ENCODE results near the gene SEPTIN8. TPM values are rescaled to one million over a fixed set of nuclear protein-coding genes. Genes with fewer than 3 reads are reported as not detected.

SEPTIN8 gene
- total and polyA plus RNA-seq, 2 of the 13 experiments (the other 11 are each of a cell fraction or from before 2014, with no cell fraction given) = 41.4 to 49.9 TPM

DNA sequence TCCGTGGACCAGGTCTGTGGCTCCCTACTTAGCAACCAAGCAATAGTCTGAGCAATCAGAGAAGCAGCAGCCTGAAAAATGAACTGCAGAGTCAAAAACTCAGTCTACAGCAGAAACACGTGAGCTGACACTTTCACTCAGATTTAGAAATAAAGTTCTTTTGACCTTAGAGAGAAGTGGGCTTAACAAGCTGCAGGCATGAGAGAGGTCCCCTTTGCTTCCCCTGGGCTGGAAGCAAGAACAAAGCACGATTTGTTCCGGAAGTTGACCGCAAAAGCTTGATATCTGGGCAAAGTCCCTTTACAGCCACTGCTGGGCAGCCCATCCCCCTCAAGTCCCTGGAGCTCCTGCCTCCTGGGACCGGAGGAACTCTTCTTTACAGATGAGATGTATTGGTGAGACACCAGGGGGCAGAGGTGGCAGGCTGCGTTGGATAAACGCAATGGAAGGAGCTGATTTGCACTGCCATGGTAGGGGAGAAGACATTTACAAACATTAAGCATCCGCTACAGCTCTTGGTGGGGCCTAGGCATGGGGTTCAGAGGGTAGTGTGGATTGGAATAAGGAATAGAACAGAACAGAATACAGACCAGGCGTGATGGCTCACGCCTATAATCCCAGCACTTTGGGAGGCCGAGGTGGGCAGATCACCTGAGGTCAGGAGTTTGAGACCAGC, 30.3 kb upstream of the SEPTIN8 start (continued):
- TF ChIP-seq ZNF333 (CRISPR knock-in tag; IDR thresholded peaks at IDR 0.05; ENCODE audit: borderline replicate concordance) (no peak), SIN3A (IDR thresholded peaks at IDR 0.05; ENCODE audit: borderline replicate concordance, low read depth, low read length) (peak; percentile 77; the same call in 1 of the 2 replicates), ZNF331 (CRISPR knock-in tag; IDR thresholded peaks at IDR 0.05) (peak; percentile 87), HNRNPL (IDR thresholded peaks at IDR 0.05; ENCODE audit: low read depth, low read length) (0 out of 2 replicates have a peak, but pooled peaks have one; percentile 16), SYNCRIP (IDR thresholded peaks at IDR 0.05; ENCODE audit: insufficient read depth, low read depth, low read length) (no peak), SRSF4 (IDR thresholded peaks at IDR 0.05; ENCODE audit: low read depth, low read length, poor library complexity, severe bottlenecking) (no peak), ZBTB3 (CRISPR knock-in tag; IDR thresholded peaks at IDR 0.05; ENCODE audit: borderline replicate concordance, low read depth) (no peak), KAT7 (CRISPR knock-in tag; IDR thresholded peaks at IDR 0.05; ENCODE audit: borderline replicate concordance) (peak; percentile 29; the same call in 1 of the 2 replicates), GABPB1 (CRISPR knock-in tag; IDR thresholded peaks at IDR 0.05) (peak; percentile 77), CEBPG (CRISPR knock-in tag; IDR thresholded peaks at IDR 0.05) (peak; percentile 65), FLYWCH1 (CRISPR knock-in tag; IDR thresholded peaks at IDR 0.05) (no peak), HMG20A (CRISPR knock-in tag; IDR thresholded peaks at IDR 0.05; ENCODE audit: borderline replicate concordance) (peak; percentile 80; the same call in 1 of the 2 replicates)
- TF ChIP-seq, protein P1, sequence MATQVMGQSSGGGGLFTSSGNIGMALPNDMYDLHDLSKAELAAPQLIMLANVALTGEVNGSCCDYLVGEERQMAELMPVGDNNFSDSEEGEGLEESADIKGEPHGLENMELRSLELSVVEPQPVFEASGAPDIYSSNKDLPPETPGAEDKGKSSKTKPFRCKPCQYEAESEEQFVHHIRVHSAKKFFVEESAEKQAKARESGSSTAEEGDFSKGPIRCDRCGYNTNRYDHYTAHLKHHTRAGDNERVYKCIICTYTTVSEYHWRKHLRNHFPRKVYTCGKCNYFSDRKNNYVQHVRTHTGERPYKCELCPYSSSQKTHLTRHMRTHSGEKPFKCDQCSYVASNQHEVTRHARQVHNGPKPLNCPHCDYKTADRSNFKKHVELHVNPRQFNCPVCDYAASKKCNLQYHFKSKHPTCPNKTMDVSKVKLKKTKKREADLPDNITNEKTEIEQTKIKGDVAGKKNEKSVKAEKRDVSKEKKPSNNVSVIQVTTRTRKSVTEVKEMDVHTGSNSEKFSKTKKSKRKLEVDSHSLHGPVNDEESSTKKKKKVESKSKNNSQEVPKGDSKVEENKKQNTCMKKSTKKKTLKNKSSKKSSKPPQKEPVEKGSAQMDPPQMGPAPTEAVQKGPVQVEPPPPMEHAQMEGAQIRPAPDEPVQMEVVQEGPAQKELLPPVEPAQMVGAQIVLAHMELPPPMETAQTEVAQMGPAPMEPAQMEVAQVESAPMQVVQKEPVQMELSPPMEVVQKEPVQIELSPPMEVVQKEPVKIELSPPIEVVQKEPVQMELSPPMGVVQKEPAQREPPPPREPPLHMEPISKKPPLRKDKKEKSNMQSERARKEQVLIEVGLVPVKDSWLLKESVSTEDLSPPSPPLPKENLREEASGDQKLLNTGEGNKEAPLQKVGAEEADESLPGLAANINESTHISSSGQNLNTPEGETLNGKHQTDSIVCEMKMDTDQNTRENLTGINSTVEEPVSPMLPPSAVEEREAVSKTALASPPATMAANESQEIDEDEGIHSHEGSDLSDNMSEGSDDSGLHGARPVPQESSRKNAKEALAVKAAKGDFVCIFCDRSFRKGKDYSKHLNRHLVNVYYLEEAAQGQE (IDR thresholded peaks at IDR 0.05; ENCODE audit: borderline replicate concordance in 1 of 2, low read depth in 1 of 2, low read length in 2 of 2) = peak in 1 of 2 experiments; percentile 76; a peak in 2 of 4 replicates
- TF ChIP-seq, protein P2, sequence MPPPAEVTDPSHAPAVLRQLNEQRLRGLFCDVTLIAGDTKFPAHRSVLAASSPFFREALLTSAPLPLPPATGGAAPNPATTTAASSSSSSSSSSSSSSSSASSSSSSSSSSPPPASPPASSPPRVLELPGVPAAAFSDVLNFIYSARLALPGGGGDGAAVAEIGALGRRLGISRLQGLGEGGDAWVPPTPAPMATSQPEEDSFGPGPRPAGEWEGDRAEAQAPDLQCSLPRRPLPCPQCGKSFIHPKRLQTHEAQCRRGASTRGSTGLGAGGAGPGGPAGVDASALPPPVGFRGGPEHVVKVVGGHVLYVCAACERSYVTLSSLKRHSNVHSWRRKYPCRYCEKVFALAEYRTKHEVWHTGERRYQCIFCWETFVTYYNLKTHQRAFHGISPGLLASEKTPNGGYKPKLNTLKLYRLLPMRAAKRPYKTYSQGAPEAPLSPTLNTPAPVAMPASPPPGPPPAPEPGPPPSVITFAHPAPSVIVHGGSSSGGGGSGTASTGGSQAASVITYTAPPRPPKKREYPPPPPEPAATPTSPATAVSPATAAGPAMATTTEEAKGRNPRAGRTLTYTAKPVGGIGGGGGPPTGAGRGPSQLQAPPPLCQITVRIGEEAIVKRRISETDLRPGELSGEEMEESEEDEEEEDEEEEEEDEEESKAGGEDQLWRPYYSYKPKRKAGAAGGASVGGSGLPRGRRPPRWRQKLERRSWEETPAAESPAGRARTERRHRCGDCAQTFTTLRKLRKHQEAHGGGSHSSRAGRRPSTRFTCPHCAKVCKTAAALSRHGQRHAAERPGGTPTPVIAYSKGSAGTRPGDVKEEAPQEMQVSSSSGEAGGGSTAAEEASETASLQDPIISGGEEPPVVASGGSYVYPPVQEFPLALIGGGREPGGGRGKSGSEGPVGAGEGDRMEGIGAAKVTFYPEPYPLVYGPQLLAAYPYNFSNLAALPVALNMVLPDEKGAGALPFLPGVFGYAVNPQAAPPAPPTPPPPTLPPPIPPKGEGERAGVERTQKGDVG (CRISPR knock-in tag; IDR thresholded peaks at IDR 0.05; ENCODE audit: borderline replicate concordance) = no peak
- TF ChIP-seq, protein P3, sequence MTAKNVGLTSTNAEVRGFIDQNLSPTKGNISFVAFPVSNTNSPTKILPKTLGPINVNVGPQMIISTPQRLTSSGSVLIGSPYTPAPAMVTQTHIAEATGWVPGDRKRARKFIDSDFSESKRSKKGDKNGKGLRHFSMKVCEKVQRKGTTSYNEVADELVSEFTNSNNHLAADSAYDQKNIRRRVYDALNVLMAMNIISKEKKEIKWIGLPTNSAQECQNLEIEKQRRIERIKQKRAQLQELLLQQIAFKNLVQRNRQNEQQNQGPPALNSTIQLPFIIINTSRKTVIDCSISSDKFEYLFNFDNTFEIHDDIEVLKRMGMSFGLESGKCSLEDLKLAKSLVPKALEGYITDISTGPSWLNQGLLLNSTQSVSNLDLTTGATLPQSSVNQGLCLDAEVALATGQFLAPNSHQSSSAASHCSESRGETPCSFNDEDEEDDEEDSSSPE (CRISPR knock-in tag; IDR thresholded peaks at IDR 0.05) = 0 out of 2 replicates have a peak, but pooled peaks have one; percentile 12
- TF ChIP-seq, protein P4, sequence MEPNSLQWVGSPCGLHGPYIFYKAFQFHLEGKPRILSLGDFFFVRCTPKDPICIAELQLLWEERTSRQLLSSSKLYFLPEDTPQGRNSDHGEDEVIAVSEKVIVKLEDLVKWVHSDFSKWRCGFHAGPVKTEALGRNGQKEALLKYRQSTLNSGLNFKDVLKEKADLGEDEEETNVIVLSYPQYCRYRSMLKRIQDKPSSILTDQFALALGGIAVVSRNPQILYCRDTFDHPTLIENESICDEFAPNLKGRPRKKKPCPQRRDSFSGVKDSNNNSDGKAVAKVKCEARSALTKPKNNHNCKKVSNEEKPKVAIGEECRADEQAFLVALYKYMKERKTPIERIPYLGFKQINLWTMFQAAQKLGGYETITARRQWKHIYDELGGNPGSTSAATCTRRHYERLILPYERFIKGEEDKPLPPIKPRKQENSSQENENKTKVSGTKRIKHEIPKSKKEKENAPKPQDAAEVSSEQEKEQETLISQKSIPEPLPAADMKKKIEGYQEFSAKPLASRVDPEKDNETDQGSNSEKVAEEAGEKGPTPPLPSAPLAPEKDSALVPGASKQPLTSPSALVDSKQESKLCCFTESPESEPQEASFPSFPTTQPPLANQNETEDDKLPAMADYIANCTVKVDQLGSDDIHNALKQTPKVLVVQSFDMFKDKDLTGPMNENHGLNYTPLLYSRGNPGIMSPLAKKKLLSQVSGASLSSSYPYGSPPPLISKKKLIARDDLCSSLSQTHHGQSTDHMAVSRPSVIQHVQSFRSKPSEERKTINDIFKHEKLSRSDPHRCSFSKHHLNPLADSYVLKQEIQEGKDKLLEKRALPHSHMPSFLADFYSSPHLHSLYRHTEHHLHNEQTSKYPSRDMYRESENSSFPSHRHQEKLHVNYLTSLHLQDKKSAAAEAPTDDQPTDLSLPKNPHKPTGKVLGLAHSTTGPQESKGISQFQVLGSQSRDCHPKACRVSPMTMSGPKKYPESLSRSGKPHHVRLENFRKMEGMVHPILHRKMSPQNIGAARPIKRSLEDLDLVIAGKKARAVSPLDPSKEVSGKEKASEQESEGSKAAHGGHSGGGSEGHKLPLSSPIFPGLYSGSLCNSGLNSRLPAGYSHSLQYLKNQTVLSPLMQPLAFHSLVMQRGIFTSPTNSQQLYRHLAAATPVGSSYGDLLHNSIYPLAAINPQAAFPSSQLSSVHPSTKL (CRISPR knock-in tag; IDR thresholded peaks at IDR 0.05) = peak; percentile 88

Measured in HepG2 (cell line).